BLaER1 treated with 17β-estradiol and CSF1 and Interleukin-3, amounts not matched to agents 10 nM and 100 nM (cell line): ENCODE results near the gene PDE7B.

Source experiments
- H3K27ac ChIP-seq, 11 experiments: shearing (Covaris generic); formaldehyde crosslinking; 2 replicates each; pipeline ENCODE4 v1.8.1; 2022
- H3K27me3 ChIP-seq, 11 experiments: shearing (Covaris generic); formaldehyde crosslinking; 2 replicates each; pipeline ENCODE4 v1.8.1; 2022
- H3K36me3 ChIP-seq, 11 experiments: shearing (Covaris generic); formaldehyde crosslinking; 2 replicates each; pipeline ENCODE4 v1.8.1; 2022
- H3K4me1 ChIP-seq, 10 experiments: shearing (Covaris generic); formaldehyde crosslinking; 2 replicates each; pipeline ENCODE4 v1.8.1; 2022
- H3K4me2 ChIP-seq, 11 experiments: shearing (Covaris generic); formaldehyde crosslinking; 2 replicates each; pipeline ENCODE4 v1.8.1; 2022
- H3K4me3 ChIP-seq, 10 experiments: shearing (Covaris generic); formaldehyde crosslinking; 2 replicates each; pipeline ENCODE4 v1.8.1; 2022
- H3K9ac ChIP-seq, 11 experiments: shearing (Covaris generic); formaldehyde crosslinking; 2 replicates each; pipeline ENCODE4 v1.8.1; 2022
- H3K9me3 ChIP-seq, 11 experiments: shearing (Covaris generic); formaldehyde crosslinking; replicated peaks in 1 of 11; 2 replicates each; pipeline ENCODE4 v1.8.1; 2022
- H4K20me1 ChIP-seq, 11 experiments: shearing (Covaris generic); formaldehyde crosslinking; 2 replicates each; pipeline ENCODE4 v1.8.1; 2022
- Cebpa-rat ChIP-seq, 11 experiments: shearing (Covaris generic); IDR thresholded peaks; 2 replicates each; pipeline ENCODE4 v1.8.1; 2022

PDE7B gene

GRCh38 chr6:136163260-136163659 is 311.8 kb downstream of the PDE7B start:
- H4K20me1 ChIP-seq, result no peaks in the 10 kb centered on the region
- no peak overlapping the region for H3K4me3 ChIP-seq
- no peak overlapping the region for H3K27ac ChIP-seq
- no peaks in the 10 kb centered on the region for H3K4me1 ChIP-seq
- no peak overlapping the region for H3K4me2 ChIP-seq
- no peaks in the 10 kb centered on the region for H3K27me3 ChIP-seq
- H3K9ac ChIP-seq, result no peak overlapping the region
- no peak for TF ChIP-seq Cebpa-rat (IDR thresholded peaks at IDR 0.05)
- H3K36me3 ChIP-seq, result no peaks in the 10 kb centered on the region; a peak in 1 of 22 replicates
- H3K9me3 ChIP-seq, result peaks cover 11 to 41% (median 27%) of the 10 kb centered on the region in 11 experiments; a peak in 21 of 22 replicates

GRCh38 chr6:136166815-136167214 is 315.3 kb downstream of the PDE7B start:
- Histone ChIP-seq H3K4me3 (no peak overlapping the region), H3K27ac (no peak overlapping the region), H3K9ac (no peak overlapping the region), H3K4me1 (no peaks in the 10 kb centered on the region), H4K20me1 (no peaks in the 10 kb centered on the region), H3K36me3 (no peaks in the 10 kb centered on the region; a peak in 1 of 22 replicates), H3K9me3 (peaks cover 11 to 32% (median 25%) of the 10 kb centered on the region in 11 experiments; a peak in 21 of 22 replicates), H3K27me3 (no peaks in the 10 kb centered on the region), H3K4me2 (no peak overlapping the region)
- no peak for TF ChIP-seq Cebpa-rat (IDR thresholded peaks at IDR 0.05)

DNA sequence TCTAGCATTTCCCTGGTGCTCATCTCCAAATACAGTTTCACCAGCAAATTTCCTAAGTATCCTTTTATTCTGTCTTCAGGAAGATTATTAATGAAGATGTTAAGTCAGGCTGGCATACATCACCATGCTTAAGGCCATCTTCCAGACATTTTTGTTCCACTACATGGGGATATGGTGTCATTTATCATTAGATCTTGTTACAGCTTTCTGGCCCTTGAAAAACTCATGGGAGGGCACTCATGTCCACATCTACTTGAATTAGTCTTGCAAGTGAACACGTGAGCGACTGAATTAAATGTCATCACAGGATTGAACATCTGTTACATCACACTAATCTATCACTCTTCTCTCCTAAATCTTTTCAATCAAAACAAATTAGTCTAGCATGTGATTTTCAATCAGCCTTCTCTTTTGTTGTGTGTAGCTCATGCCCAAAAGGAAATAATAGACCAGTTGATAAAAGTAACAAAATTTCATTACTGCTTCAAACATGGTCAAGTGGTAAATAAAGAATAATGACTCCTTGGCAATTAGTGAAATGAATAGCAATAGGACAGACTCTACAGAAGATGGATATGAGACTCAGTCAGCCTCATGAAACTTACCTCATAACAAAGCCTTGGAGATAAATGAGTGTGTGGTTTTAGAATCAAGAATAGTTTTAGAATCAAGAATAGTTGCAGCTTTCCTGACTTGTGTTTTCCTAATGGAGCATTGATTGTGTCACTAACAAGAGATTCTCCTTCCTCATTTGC is 318.1 kb downstream of the PDE7B start:
- no peaks in the 10 kb centered on the region for H4K20me1 ChIP-seq
- H3K27me3 ChIP-seq, result no peaks in the 10 kb centered on the region
- H3K27ac ChIP-seq, result no peak overlapping the region
- no peaks in the 10 kb centered on the region for H3K4me1 ChIP-seq
- no peak overlapping the region for H3K9ac ChIP-seq
- H3K4me2 ChIP-seq, result no peak overlapping the region
- no peak for TF ChIP-seq Cebpa-rat (IDR thresholded peaks at IDR 0.05)
- peaks cover 0 to 15% (median 9%) of the 10 kb centered on the region in 11 experiments; a peak in 7 of 22 replicates for H3K9me3 ChIP-seq
- no peaks in the 10 kb centered on the region for H3K36me3 ChIP-seq
- no peak overlapping the region for H3K4me3 ChIP-seq

DNA sequence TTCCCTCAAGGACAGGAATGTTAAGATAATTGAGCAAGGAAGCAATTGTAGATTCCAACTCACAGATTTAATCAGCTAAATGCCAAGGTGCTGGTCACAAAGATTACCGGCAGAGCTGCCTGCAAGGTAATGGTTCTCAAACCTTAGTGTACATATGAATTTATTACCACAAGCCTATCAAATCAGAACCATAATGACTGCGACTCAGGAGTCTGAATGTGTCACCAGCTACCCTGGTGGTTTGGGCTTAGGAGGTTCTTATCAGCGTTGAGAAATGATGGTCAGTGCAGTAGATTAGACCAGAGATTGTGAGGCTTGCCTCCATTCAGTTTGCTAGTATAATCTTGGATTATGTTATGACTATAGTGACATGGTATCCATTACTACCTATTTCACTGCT is 319.7 kb downstream of the PDE7B start:
- H3K9me3 ChIP-seq, result peaks cover 0 to 15% (median 9%) of the 10 kb centered on the region in 11 experiments; a peak in 7 of 22 replicates
- no peaks in the 10 kb centered on the region for H3K36me3 ChIP-seq
- no peak overlapping the region for H3K27ac ChIP-seq
- H3K27me3 ChIP-seq, result no peaks in the 10 kb centered on the region
- H3K4me1 ChIP-seq, result no peaks in the 10 kb centered on the region
- TF ChIP-seq Cebpa-rat (IDR thresholded peaks at IDR 0.05), result no peak
- no peak overlapping the region for H3K9ac ChIP-seq
- H3K4me3 ChIP-seq, result no peak overlapping the region
- no peaks in the 10 kb centered on the region for H4K20me1 ChIP-seq
- H3K4me2 ChIP-seq, result no peak overlapping the region

GRCh38 chr6:136173519-136174507 is 322.3 kb downstream of the PDE7B start:
- H3K4me3 ChIP-seq, result no peak overlapping the region
- no peak overlapping the region for H3K4me2 ChIP-seq
- no peak for TF ChIP-seq Cebpa-rat (IDR thresholded peaks at IDR 0.05)
- H3K36me3 ChIP-seq, result no peaks in the 10 kb centered on the region
- H3K9me3 ChIP-seq, result peaks cover 0 to 7% (median 0%) of the 10 kb centered on the region in 11 experiments; a peak in 2 of 22 replicates
- no peaks in the 10 kb centered on the region for H3K27me3 ChIP-seq
- no peak overlapping the region for H3K27ac ChIP-seq
- H4K20me1 ChIP-seq, result no peaks in the 10 kb centered on the region
- no peaks in the 10 kb centered on the region for H3K4me1 ChIP-seq
- no peak overlapping the region for H3K9ac ChIP-seq

- Histone ChIP-seq H3K4me2 (no peak overlapping the region), H4K20me1 (no peaks in the 10 kb centered on the region), H3K36me3 (no peaks in the 10 kb centered on the region), H3K4me3 (no peak overlapping the region), H3K27me3 (no peaks in the 10 kb centered on the region), H3K4me1 (no peaks in the 10 kb centered on the region), H3K27ac (no peak overlapping the region), H3K9me3 (peaks cover 0 to 7% (median 0%) of the 10 kb centered on the region in 11 experiments; a peak in 2 of 22 replicates), H3K9ac (no peak overlapping the region)
- no peak for TF ChIP-seq Cebpa-rat (IDR thresholded peaks at IDR 0.05)
These were observed 323.0 kb downstream of the PDE7B start for GRCh38 chr6:136174510-136174909.

GRCh38 chr6:136175873-136176272 is 324.4 kb downstream of the PDE7B start:
- Histone ChIP-seq H3K9me3 (peaks cover 0 to 7% (median 0%) of the 10 kb centered on the region in 11 experiments; a peak in 2 of 22 replicates), H3K36me3 (no peaks in the 10 kb centered on the region), H4K20me1 (no peaks in the 10 kb centered on the region), H3K9ac (no peak overlapping the region), H3K27ac (no peak overlapping the region), H3K4me2 (no peak overlapping the region), H3K4me3 (no peak overlapping the region), H3K4me1 (no peaks in the 10 kb centered on the region), H3K27me3 (no peaks in the 10 kb centered on the region)
- no peak for TF ChIP-seq Cebpa-rat (IDR thresholded peaks at IDR 0.05)

GRCh38 chr6:136178749-136179148 is 327.2 kb downstream of the PDE7B start:
- no peak overlapping the region for H3K9ac ChIP-seq
- H4K20me1 ChIP-seq, result no peaks in the 10 kb centered on the region
- H3K4me3 ChIP-seq, result no peak overlapping the region
- no peaks in the 10 kb centered on the region for H3K36me3 ChIP-seq
- H3K9me3 ChIP-seq, result peaks cover 0 to 1% (median 0%) of the 10 kb centered on the region in 11 experiments; a peak in 2 of 22 replicates
- H3K4me2 ChIP-seq, result no peak overlapping the region
- no peak for TF ChIP-seq Cebpa-rat (IDR thresholded peaks at IDR 0.05)
- no peaks in the 10 kb centered on the region for H3K4me1 ChIP-seq
- no peak overlapping the region for H3K27ac ChIP-seq
- no peaks in the 10 kb centered on the region for H3K27me3 ChIP-seq
